K562 (cell line): ENCODE results near the gene SRCAP. TPM values are rescaled to one million over a fixed set of nuclear protein-coding genes. Genes with fewer than 3 reads are reported as not detected.
A peak's percentile ranks its signal among the peaks of the same experiment; 100 is the strongest.

Experiments
- CSDE1 ChIP-seq, 2 experiments: fragments of 450-650 bp; IDR thresholded peaks; 2 replicates each; pipeline ENCODE4 v1.6.1; 2016; ENCODE audit warnings: mild to moderate bottlenecking in 1 of 2
- HNRNPH1 ChIP-seq: fragments of 200-400 bp; formaldehyde crosslinking; optimal IDR thresholded peaks from 2 replicates; pipeline ENCODE3; 2017; ENCODE audit warnings: low read depth, mild to moderate bottlenecking, low read length, moderate library complexity
- HOXB6 ChIP-seq: fragments of 250-450 bp; sonication (Bioruptor Pico); IDR thresholded peaks from 2 replicates; pipeline ENCODE4 v1.5.1; 2022; ENCODE audit warnings: mild to moderate bottlenecking, borderline replicate concordance
- KDM5B ChIP-seq: fragments of 200-600 bp; sonication (generic); IDR thresholded peaks from 2 replicates; pipeline ENCODE4 v1.6.1; 2012; ENCODE audit warnings: low read depth, mild to moderate bottlenecking, moderate library complexity, low read length, control low read depth, inconsistent platforms; ENCODE audit not compliant: insufficient replicate concordance
- MTA3 ChIP-seq: fragments of 450-650 bp; formaldehyde crosslinking; IDR thresholded peaks from 2 replicates; pipeline ENCODE4 v1.6.1; 2017; ENCODE audit warnings: mild to moderate bottlenecking, borderline replicate concordance
- MXD1 ChIP-seq: fragments of 250-450 bp; sonication (Bioruptor Pico); IDR thresholded peaks from 2 replicates; pipeline ENCODE4 v1.8.0; 2021; ENCODE audit warnings: borderline replicate concordance, mild to moderate bottlenecking, moderate library complexity; ENCODE audit not compliant: poor library complexity, severe bottlenecking
- MYC ChIP-seq, 2 experiments: fragments of 250-450 bp in 1 of 2; sonication (Bioruptor Pico) in 1 of 2; IDR thresholded peaks; 2 replicates each; pipeline versions ENCODE4 v1.5.1 to v1.6.1; 2012 to 2021; ENCODE audit warnings: low read depth in 2 of 2, borderline replicate concordance in 1 of 2, improper control_type of control experiment in 1 of 2, low read length in 1 of 2, mild to moderate bottlenecking in 1 of 2, moderate library complexity in 1 of 2
- NKRF ChIP-seq: fragments of 450-650 bp; IDR thresholded peaks from 2 replicates; pipeline ENCODE4 v1.6.1; 2016; ENCODE audit warnings: borderline replicate concordance
- NR2C2 ChIP-seq, 2 experiments: fragments of 200-800 bp in 1 of 2; sonication (Bioruptor generic) in 1 of 2; sonication (generic) in 1 of 2; formaldehyde crosslinking in 1 of 2; IDR thresholded peaks; 2 replicates each; pipeline versions ENCODE4 v1.6.1 to v1.8.0; 2016 to 2022; ENCODE audit warnings: mild to moderate bottlenecking in 1 of 2, missing compliant biosample characterization in 1 of 2, missing genetic modification characterization in 1 of 2, missing genetic modification reagents in 1 of 2
- POLR2A ChIP-seq: fragments of 450-650 bp; conservative IDR thresholded peaks from 2 replicates; pipeline ENCODE4 v1.6.1; 2016
- RBM15 ChIP-seq: fragments of 200-400 bp; formaldehyde crosslinking; IDR thresholded peaks from 2 replicates; pipeline ENCODE4 v1.6.1; 2018; ENCODE audit warnings: mild to moderate bottlenecking, low read length, moderate library complexity; ENCODE audit not compliant: insufficient read depth
- RBM34 ChIP-seq: fragments of 200-400 bp; formaldehyde crosslinking; IDR thresholded peaks from 2 replicates; pipeline ENCODE4 v1.6.1; 2018; ENCODE audit warnings: low read length, borderline replicate concordance; ENCODE audit not compliant: insufficient read depth
- SOX6 ChIP-seq: fragments of 450-650 bp; IDR thresholded peaks from 2 replicates; pipeline ENCODE4 v1.6.1; 2014; ENCODE audit warnings: mild to moderate bottlenecking
- TRIM28 ChIP-seq: fragments of 450-650 bp; IDR thresholded peaks from 2 replicates; pipeline ENCODE4 v1.6.1; 2017
- polyA plus RNA-seq, 8 experiments: library from polyadenylated mRNA; depleted of rRNA in 4 of 8; stranded (reverse) in 5 of 8; unstranded in 3 of 8; fragments of >200 nt; fragmentation: Nextera tagmentation in 2 of 8; fragmentation: Illumina TruSeq in 1 of 8; extraction: Ambion mirVana in 2 of 8; extraction: Trizol in 1 of 8; gene quantifications; 2 replicates each; pipeline versions ENCODE4 v1.2.1 to v1.2.3, GENCODE V29; 2011 to 2014; ENCODE audit warnings: inconsistent platforms in 1 of 8, missing spikeins in 1 of 8
- total RNA-seq, 7 experiments: library from RNA; depleted of rRNA in 6 of 7; stranded (reverse); fragments of >200 nt in 6 of 7; fragmentation: Illumina TruSeq in 2 of 7; extraction: Trizol in 2 of 7; gene quantifications; 2 replicates each; pipeline versions ENCODE4 v1.2.1 to v1.2.3, GENCODE V29; 2011 to 2021; ENCODE audit warnings: low replicate concordance in 1 of 7
- TF ChIP-seq, protein P1 (sequence below): fragments of 450-650 bp; IDR thresholded peaks from 2 replicates; pipeline ENCODE4 v1.6.1; 2016
- TF ChIP-seq, protein P2 (sequence below), 2 experiments: fragments of 450-650 bp; IDR thresholded peaks; 2 replicates each; pipeline ENCODE4 v1.6.1; 2016
- TF ChIP-seq, protein P3 (sequence below): fragments of 450-650 bp; IDR thresholded peaks from 2 replicates; pipeline ENCODE4 v1.6.1; 2014; ENCODE audit warnings: low read depth, mild to moderate bottlenecking, moderate library complexity, borderline replicate concordance

The SRCAP gene
- total and polyA plus RNA-seq, 9 of the 15 experiments (the other 6 are each of a cell fraction or from before 2014, with no cell fraction given): 0.21 to 62.6 (median 5.8) TPM

- TF ChIP-seq NR2C2 (CRISPR knock-in tag; IDR thresholded peaks at IDR 0.05) (peak; percentile 46; the same call in 1 of the 2 replicates), NR2C2 (tag; IDR thresholded peaks at IDR 0.05) (peak; percentile 28; the same call in 1 of the 2 replicates), HOXB6 (CRISPR knock-in tag) (no peak), KDM5B (peak; percentile 64), POLR2A (peak; percentile 90), CSDE1 (IDR thresholded peaks at IDR 0.05) (no peak; a peak in 1 of 4 replicates), RBM15 (no peak), HNRNPH1 (no peak), MXD1 (CRISPR knock-in tag) (peak; percentile 35), MYC (IDR thresholded peaks at IDR 0.05; ENCODE audit: low read depth, low read length) (peak; percentile 93), MYC (CRISPR knock-in tag; IDR thresholded peaks at IDR 0.05; ENCODE audit: borderline replicate concordance, low read depth) (no peak), SOX6 (no peak), TRIM28 (0 out of 2 replicates have a peak, but pooled peaks have one; percentile 32), MTA3 (peak; percentile 77; the same call in 1 of the 2 replicates), RBM34 (peak; percentile 49; the same call in 1 of the 2 replicates), NKRF (peak; percentile 89; the same call in 1 of the 2 replicates)
- TF ChIP-seq, protein P1, sequence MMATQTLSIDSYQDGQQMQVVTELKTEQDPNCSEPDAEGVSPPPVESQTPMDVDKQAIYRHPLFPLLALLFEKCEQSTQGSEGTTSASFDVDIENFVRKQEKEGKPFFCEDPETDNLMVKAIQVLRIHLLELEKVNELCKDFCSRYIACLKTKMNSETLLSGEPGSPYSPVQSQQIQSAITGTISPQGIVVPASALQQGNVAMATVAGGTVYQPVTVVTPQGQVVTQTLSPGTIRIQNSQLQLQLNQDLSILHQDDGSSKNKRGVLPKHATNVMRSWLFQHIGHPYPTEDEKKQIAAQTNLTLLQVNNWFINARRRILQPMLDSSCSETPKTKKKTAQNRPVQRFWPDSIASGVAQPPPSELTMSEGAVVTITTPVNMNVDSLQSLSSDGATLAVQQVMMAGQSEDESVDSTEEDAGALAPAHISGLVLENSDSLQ: peak; percentile 86
- TF ChIP-seq, protein P2, sequence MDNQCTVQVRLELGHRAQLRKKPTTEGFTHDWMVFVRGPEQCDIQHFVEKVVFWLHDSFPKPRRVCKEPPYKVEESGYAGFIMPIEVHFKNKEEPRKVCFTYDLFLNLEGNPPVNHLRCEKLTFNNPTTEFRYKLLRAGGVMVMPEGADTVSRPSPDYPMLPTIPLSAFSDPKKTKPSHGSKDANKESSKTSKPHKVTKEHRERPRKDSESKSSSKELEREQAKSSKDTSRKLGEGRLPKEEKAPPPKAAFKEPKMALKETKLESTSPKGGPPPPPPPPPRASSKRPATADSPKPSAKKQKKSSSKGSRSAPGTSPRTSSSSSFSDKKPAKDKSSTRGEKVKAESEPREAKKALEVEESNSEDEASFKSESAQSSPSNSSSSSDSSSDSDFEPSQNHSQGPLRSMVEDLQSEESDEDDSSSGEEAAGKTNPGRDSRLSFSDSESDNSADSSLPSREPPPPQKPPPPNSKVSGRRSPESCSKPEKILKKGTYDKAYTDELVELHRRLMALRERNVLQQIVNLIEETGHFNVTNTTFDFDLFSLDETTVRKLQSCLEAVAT (IDR thresholded peaks at IDR 0.05): peak in 1 of 2 experiments; percentile 39; a peak in 1 of 4 replicates
- TF ChIP-seq, protein P3, sequence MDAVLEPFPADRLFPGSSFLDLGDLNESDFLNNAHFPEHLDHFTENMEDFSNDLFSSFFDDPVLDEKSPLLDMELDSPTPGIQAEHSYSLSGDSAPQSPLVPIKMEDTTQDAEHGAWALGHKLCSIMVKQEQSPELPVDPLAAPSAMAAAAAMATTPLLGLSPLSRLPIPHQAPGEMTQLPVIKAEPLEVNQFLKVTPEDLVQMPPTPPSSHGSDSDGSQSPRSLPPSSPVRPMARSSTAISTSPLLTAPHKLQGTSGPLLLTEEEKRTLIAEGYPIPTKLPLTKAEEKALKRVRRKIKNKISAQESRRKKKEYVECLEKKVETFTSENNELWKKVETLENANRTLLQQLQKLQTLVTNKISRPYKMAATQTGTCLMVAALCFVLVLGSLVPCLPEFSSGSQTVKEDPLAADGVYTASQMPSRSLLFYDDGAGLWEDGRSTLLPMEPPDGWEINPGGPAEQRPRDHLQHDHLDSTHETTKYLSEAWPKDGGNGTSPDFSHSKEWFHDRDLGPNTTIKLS: peak; percentile 61; the same call in 1 of the 2 replicates
Observed at GRCh38 chr16:30747799-30748633, 49.0 kb downstream of the SRCAP start, which contains the start of gene PHKG2 (continued).
